Panc1 (cell line): ENCODE results near the gene TAC4. TPM values are rescaled to one million over a fixed set of nuclear protein-coding genes. Genes with fewer than 3 reads are reported as not detected.

Experiments
- ATAC-seq: fragments of 200-7000 bp; cut with Tn5 transposase; 2 replicates; pipeline ENCODE4 v1.9.1; 2020; ENCODE audit warnings: mild to moderate bottlenecking, moderate library complexity
- BruUV-seq: library from RNA; stranded (reverse); fragments of 400-500 nt; replicated peaks from 2 replicates; lab custom pipeline; 2021; lab: Mats Ljungman, UMichigan
- CTCF ChIA-PET: fragments of 300-600 bp; sonication (Branson Sonifier 250); formaldehyde crosslinking; loops from one replicate; lab custom pipeline; 2022; ENCODE audit warnings: antibody characterized with exemption; lab: Charles Lee
- POLR2A ChIA-PET: fragments of 300-600 bp; sonication (Branson Sonifier 250); formaldehyde crosslinking; loops from one replicate; lab custom pipeline; 2022; ENCODE audit warnings: antibody characterized with exemption; lab: Charles Lee
- DNase-seq: peaks from one replicate; pipeline ENCODE4 v3.0.0-alpha.2; 2010; ENCODE audit warnings: low read depth, low spot score
- H3K27ac ChIP-seq: 2 replicates; pipeline ENCODE4 v1.5.1; 2011; ENCODE audit warnings: mild to moderate bottlenecking, low read length, inconsistent platforms
- H3K27me3 ChIP-seq: fragments of 200-500 bp; sonication (Bioruptor generic); 2 replicates; pipeline ENCODE4 v1.6.0; 2014; ENCODE audit warnings: low read length, inconsistent platforms; ENCODE audit not compliant: control insufficient read depth, insufficient read depth
- H3K36me3 ChIP-seq: fragments of 200-500 bp; sonication (Bioruptor generic); 2 replicates; pipeline ENCODE4 v1.5.1; 2014; ENCODE audit warnings: inconsistent platforms, mild to moderate bottlenecking, low read length, moderate library complexity; ENCODE audit not compliant: control insufficient read depth, insufficient read depth
- H3K4me1 ChIP-seq: 2 replicates; pipeline ENCODE4 v1.5.1; 2011; ENCODE audit warnings: inconsistent platforms, mild to moderate bottlenecking, low read length, moderate library complexity; ENCODE audit not compliant: control insufficient read depth, insufficient read depth
- H3K4me3 ChIP-seq, 2 experiments: 2 replicates each; pipeline ENCODE4 v1.5.1; 2011 to 2012; ENCODE audit warnings: low read depth in 2 of 2, low read length in 2 of 2, mild to moderate bottlenecking in 2 of 2, inconsistent platforms in 1 of 2, moderate library complexity in 1 of 2
- H3K9me3 ChIP-seq: fragments of 200-500 bp; sonication (Bioruptor generic); 2 replicates; pipeline ENCODE4 v1.5.1; 2014; ENCODE audit warnings: low read depth, mild to moderate bottlenecking, inconsistent platforms, low read length, moderate library complexity; ENCODE audit not compliant: control insufficient read depth, insufficient read depth
- POLR2AphosphoS5 ChIP-seq: IDR thresholded peaks from 2 replicates; pipeline ENCODE4 v1.6.1; 2012; ENCODE audit warnings: mild to moderate bottlenecking, low read depth, low read length, moderate library complexity
- SIN3A ChIP-seq: IDR thresholded peaks from 2 replicates; pipeline ENCODE4 v1.6.1; 2012; ENCODE audit warnings: low read depth, mild to moderate bottlenecking, low read length, moderate library complexity, borderline replicate concordance; ENCODE audit not compliant: insufficient read depth
- TCF7L2 ChIP-seq: IDR thresholded peaks from 2 replicates; pipeline ENCODE4 v1.6.1; 2011; ENCODE audit warnings: mild to moderate bottlenecking, low read depth, low read length, inconsistent platforms
- in situ Hi-C: cut with HindIII; loops from 2 replicates; pipeline ENCODE4 v1.10.0; 2016; ENCODE audit warnings: low sequenced_read_pairs, low pct_unique_long_range_greater_than_20kb
- intact Hi-C: fragments of 100-400 bp; cut with micrococcal nuclease; formaldehyde crosslinking; loops from one replicate; pipeline ENCODE4 v1.10.0; 2022; ENCODE audit not compliant: unreplicated experiment
- total RNA-seq: library from RNA; stranded (reverse); gene quantifications from one replicate; pipeline ENCODE4 v1.2.1, GENCODE V29; 2021; ENCODE audit not compliant: unreplicated experiment
- TF ChIP-seq, protein P1 (sequence below): fragments of 450-650 bp; IDR thresholded peaks from 2 replicates; pipeline ENCODE4 v1.5.1; 2017; ENCODE audit warnings: mild to moderate bottlenecking
- TF ChIP-seq, protein P2 (sequence below), 2 experiments: IDR thresholded peaks; 2 replicates each; pipeline ENCODE4 v1.6.1; 2011 to 2012; ENCODE audit warnings: low read depth in 2 of 2, control low read depth in 1 of 2, low read length in 1 of 2, mild to moderate bottlenecking in 1 of 2, moderate library complexity in 1 of 2; ENCODE audit not compliant: insufficient read depth in 1 of 2

TAC4 gene
- total RNA-seq, 1 experiment from 2014 or later, result not detected

DNA sequence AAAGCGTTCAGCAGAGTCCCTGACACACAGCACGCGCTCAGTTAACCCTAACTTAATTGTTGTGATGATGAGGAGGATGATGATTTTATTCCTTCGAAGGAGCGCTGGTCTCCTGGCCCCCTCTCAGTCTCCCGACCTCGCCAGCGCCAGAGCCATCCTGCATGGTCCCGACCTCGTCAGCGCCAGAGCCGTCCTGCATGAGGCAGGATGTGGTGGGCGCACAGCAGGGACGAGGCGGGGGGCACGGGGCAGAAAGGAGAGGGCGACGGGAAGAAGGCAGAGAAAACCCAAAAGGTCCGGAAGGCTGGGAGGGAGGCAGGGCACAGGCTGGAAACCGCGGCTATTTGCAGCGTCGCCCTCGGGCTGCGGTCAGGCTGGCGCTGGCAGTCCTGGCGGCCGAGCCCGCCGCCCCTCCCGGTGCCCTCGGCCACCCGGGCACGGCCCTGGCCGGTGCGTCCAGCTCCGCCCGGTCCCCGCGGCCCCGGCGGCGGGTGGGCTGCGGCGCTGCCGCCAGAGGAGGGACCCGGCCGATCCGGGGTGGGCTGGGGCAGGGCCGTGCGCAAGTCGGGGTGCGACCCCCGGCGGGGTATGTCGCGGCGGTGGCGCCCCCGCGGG lies 3.0 kb upstream of the TAC4 start:
- no peak overlapping the region for H3K27ac ChIP-seq
- H3K36me3 ChIP-seq, result no peaks in the 10 kb centered on the region
- CTCF ChIA-PET, result no interaction called here
- BruUV-seq, result no TSS peak
- no peak for DNase-seq
- intact Hi-C loops (loop anchor here (10.0 kb wide), 1 partner anchor 276 kb away; the partner anchor contains the start of gene NXPH3), in situ Hi-C loops (no loop called here)
- TF ChIP-seq POLR2AphosphoS5, result no peak
- TF ChIP-seq, protein P1, sequence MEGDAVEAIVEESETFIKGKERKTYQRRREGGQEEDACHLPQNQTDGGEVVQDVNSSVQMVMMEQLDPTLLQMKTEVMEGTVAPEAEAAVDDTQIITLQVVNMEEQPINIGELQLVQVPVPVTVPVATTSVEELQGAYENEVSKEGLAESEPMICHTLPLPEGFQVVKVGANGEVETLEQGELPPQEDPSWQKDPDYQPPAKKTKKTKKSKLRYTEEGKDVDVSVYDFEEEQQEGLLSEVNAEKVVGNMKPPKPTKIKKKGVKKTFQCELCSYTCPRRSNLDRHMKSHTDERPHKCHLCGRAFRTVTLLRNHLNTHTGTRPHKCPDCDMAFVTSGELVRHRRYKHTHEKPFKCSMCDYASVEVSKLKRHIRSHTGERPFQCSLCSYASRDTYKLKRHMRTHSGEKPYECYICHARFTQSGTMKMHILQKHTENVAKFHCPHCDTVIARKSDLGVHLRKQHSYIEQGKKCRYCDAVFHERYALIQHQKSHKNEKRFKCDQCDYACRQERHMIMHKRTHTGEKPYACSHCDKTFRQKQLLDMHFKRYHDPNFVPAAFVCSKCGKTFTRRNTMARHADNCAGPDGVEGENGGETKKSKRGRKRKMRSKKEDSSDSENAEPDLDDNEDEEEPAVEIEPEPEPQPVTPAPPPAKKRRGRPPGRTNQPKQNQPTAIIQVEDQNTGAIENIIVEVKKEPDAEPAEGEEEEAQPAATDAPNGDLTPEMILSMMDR, result no peak
- TF ChIP-seq, protein P2, sequence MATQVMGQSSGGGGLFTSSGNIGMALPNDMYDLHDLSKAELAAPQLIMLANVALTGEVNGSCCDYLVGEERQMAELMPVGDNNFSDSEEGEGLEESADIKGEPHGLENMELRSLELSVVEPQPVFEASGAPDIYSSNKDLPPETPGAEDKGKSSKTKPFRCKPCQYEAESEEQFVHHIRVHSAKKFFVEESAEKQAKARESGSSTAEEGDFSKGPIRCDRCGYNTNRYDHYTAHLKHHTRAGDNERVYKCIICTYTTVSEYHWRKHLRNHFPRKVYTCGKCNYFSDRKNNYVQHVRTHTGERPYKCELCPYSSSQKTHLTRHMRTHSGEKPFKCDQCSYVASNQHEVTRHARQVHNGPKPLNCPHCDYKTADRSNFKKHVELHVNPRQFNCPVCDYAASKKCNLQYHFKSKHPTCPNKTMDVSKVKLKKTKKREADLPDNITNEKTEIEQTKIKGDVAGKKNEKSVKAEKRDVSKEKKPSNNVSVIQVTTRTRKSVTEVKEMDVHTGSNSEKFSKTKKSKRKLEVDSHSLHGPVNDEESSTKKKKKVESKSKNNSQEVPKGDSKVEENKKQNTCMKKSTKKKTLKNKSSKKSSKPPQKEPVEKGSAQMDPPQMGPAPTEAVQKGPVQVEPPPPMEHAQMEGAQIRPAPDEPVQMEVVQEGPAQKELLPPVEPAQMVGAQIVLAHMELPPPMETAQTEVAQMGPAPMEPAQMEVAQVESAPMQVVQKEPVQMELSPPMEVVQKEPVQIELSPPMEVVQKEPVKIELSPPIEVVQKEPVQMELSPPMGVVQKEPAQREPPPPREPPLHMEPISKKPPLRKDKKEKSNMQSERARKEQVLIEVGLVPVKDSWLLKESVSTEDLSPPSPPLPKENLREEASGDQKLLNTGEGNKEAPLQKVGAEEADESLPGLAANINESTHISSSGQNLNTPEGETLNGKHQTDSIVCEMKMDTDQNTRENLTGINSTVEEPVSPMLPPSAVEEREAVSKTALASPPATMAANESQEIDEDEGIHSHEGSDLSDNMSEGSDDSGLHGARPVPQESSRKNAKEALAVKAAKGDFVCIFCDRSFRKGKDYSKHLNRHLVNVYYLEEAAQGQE (IDR thresholded peaks at IDR 0.05; ENCODE audit: insufficient read depth in 1 of 2, low read depth in 2 of 2, low read length in 1 of 2), result no peak
- TF ChIP-seq TCF7L2, result no peak
- no peak for TF ChIP-seq SIN3A
- H3K4me1 ChIP-seq, result peaks cover 3% of the 10 kb centered on the region; the same call in 1 of the 2 replicates
- no peaks in the 10 kb centered on the region for H3K9me3 ChIP-seq
- POLR2A ChIA-PET, result no interaction called here
- ATAC-seq, result peak; percentile 59
- H3K4me3 ChIP-seq, result peak overlapping the region; percentile 48 to 59
- peaks cover 23% of the 10 kb centered on the region for H3K27me3 ChIP-seq

DNA sequence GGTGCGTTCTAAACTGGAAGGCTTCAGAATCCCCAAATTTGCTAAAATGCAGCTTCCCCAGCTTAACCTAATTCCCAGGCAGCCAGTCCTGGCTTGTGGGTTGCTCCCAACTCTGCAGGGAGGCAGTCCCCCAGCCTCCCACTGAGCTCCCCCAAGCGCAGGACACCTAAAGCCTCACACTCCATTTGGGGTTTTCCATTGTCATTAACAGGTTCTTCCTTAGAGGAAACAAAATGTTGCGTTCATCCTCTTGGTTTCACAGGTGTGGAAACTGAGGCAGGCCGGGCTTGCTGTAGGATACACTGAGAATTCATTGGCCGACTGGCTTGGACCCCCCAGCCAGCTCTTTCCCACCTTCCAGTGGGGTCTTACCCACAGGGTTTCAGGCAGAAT lies 2.3 kb upstream of the TAC4 start:
- Histone ChIP-seq H3K4me3 (no peak overlapping the region), H3K27me3 (peaks cover 23% of the 10 kb centered on the region), H3K4me1 (peaks cover 3% of the 10 kb centered on the region; the same call in 1 of the 2 replicates), H3K27ac (no peak overlapping the region), H3K36me3 (no peaks in the 10 kb centered on the region), H3K9me3 (no peaks in the 10 kb centered on the region)
- in situ Hi-C loops, result no loop called here
- ChIA-PET CTCF (no interaction called here), POLR2A (no interaction called here)
- TF ChIP-seq, protein P2 (IDR thresholded peaks at IDR 0.05; ENCODE audit: insufficient read depth in 1 of 2, low read depth in 2 of 2, low read length in 1 of 2), result no peak
- no peak for DNase-seq
- intact Hi-C loops, result loop anchor here (10.0 kb wide), 1 partner anchor 275 kb away; the partner anchor contains the start of gene NXPH3
- BruUV-seq, result no TSS peak
- ATAC-seq, result no peak
